MCF 10A (cell line): Measurements from ENCODE around the gene ABHD10. TPM values are rescaled to one million over a fixed set of nuclear protein-coding genes. Genes with fewer than 3 reads are reported as not detected.

Experiments
- Bru-seq: library from RNA; stranded (reverse); fragments of 400-500 nt; gene quantifications from one replicate; lab custom pipeline; 2021; lab: Mats Ljungman, UMichigan
- BruChase-seq, 2 experiments: library from RNA; stranded (reverse); fragments of 400-500 nt; gene quantifications; one replicate each; lab custom pipeline; 2021; lab: Mats Ljungman, UMichigan
- BruUV-seq: library from RNA; stranded (reverse); fragments of 400-500 nt; replicated peaks from 2 replicates; lab custom pipeline; 2021; lab: Mats Ljungman, UMichigan
- CTCF ChIA-PET: fragments of 300-600 bp; sonication (Branson Sonifier 250); formaldehyde crosslinking; extraction: SDS; loops from one replicate; lab custom pipeline; 2021; ENCODE audit warnings: antibody characterized with exemption, inconsistent platforms; lab: Yijun Ruan, JAX
- POLR2A ChIA-PET: fragments of 300-600, 350-650 bp; sonication (Branson Sonifier 250); formaldehyde crosslinking; extraction: SDS; loops from one replicate; lab custom pipeline; 2020; ENCODE audit warnings: antibody characterized with exemption, inconsistent platforms; lab: Yijun Ruan, JAX
- DNase-seq: peaks from one replicate; pipeline ENCODE4 v3.0.0-alpha.2; 2018; ENCODE audit not compliant: unreplicated experiment
- H3K27ac Mint-ChIP-seq: one replicate; pipeline ENCODE4 v1.8.0; 2022; ENCODE audit warnings: mild to moderate bottlenecking, low read depth, mixed read lengths; ENCODE audit not compliant: unreplicated experiment
- H3K27me3 Mint-ChIP-seq: one replicate; pipeline ENCODE4 v1.8.0; 2022; ENCODE audit warnings: mixed read lengths; ENCODE audit not compliant: insufficient read depth, unreplicated experiment
- H3K36me3 Mint-ChIP-seq: one replicate; pipeline ENCODE4 v1.8.0; 2022; ENCODE audit warnings: mild to moderate bottlenecking, moderate library complexity, mixed read lengths; ENCODE audit not compliant: insufficient read depth, unreplicated experiment
- H3K4me1 Mint-ChIP-seq: one replicate; pipeline ENCODE4 v1.8.0; 2022; ENCODE audit warnings: mixed read lengths; ENCODE audit not compliant: insufficient read depth, unreplicated experiment
- H3K4me3 Mint-ChIP-seq: one replicate; pipeline ENCODE4 v1.8.0; 2022; ENCODE audit warnings: mild to moderate bottlenecking, moderate library complexity, mixed read lengths; ENCODE audit not compliant: unreplicated experiment
- H3K9me3 Mint-ChIP-seq: one replicate; pipeline ENCODE4 v1.8.0; 2022; ENCODE audit warnings: mixed read lengths; ENCODE audit not compliant: unreplicated experiment
- intact Hi-C: fragments of 100-400 bp; cut with micrococcal nuclease; formaldehyde crosslinking; loops from 2 replicates; pipeline ENCODE4 v1.14.1; 2022
- long read RNA-seq: library from polyadenylated mRNA; stranded (forward); transcript quantifications from one replicate; pipeline ENCODE4 v2.0.0, GENCODE V29; 2022
- total RNA-seq: library from RNA; stranded (reverse); gene quantifications from 2 replicates; pipeline ENCODE4 v1.2.3, GENCODE V29; 2022
- TF ChIP-seq, protein P1 (sequence below): fragments of 200-600 bp; IDR thresholded peaks from one replicate; pipeline ENCODE4 v1.8.0; 2022; ENCODE audit warnings: antibody characterized with exemption, mild to moderate bottlenecking; ENCODE audit not compliant: unreplicated experiment

The ABHD10 gene
- total RNA-seq (26.0 and 34.1 TPM in 2 replicates), Bru-seq, nascent RNA (percentile 86 among the genes with signal in this experiment), BruChase-seq, experiment 1, labeled RNA remaining after a 6-hour chase (percentile 88 among the genes with signal in this experiment), BruChase-seq, experiment 2, labeled RNA remaining after a 2-hour chase (percentile 82 among the genes with signal in this experiment)
- long read RNA-seq, transcript ABHD10-201 (5 exons, 2,590 nt): major isoform, 79 of 93 reads
- long read RNA-seq, partial matches to known transcripts: 5 of 93 reads
- long read RNA-seq, other reads (novel, unspliced or antisense): 2 of 93 reads

DNA sequence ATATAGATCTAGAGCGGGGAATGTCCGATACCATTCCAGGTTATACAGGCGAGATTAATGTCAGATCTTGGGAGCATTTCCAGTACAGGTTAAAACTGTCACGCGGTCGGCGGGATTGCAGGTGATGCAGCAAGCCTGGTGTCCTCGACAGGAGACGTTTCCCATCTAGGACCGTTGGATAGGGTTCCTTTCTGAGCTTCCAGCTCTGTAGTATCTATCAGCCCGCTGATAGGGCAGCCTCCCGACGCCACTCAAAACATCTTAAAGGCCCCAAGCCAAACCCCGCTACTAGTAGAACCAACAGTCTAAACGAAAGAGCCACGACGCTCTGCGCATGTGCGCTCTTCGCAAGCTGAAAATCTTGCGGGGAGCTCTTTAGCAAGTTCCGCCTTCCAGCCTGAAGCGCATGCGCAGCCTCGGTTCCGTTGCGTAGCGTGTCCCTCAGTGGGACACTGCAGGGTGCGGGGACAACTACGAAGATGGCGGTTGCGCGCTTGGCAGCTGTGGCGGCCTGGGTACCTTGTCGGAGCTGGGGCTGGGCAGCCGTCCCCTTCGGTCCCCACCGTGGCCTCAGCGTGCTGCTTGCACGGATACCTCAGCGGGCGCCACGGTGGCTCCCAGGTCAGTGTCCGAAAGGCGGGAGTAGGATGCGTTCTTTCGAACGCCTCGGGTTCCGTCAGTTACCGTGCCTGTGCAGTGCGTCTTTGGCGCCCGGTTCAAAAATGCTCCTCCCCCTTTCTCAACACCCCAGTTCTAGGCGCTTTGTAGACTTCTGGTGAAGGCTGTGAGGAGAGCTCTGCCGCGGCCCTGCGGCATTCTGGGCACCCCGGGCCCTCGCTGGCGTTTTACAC lies at the start of gene ABHD10:
ABHD10 (plus strand) TSS at position 444 of the 851 bp plus-strand sequence; CDS start at position 480, 36 bp downstream.
- H3K36me3 Mint-ChIP-seq: peaks cover 40% of the 10 kb centered on the region
- CTCF ChIA-PET: interaction anchor here (0.7 to 3.7 kb wide), 15 partner anchors 11 to 401 kb away, joined by 3 to 29 read pairs (median 4); no protein-coding TSS in a partner anchor
- POLR2A ChIA-PET: interaction anchor here (0.6 to 3.3 kb wide), 44 partner anchors 10 to 406 kb away, joined by 3 to 22 read pairs (median 4); partner anchors contain the start of genes PHLDB2 and ZBED2
- peaks cover 5% of the 10 kb centered on the region for H3K4me1 Mint-ChIP-seq
- H3K27me3 Mint-ChIP-seq: no peaks in the 10 kb centered on the region
- H3K9me3 Mint-ChIP-seq: no peaks in the 10 kb centered on the region
- peak within 1 kb of the TSS; percentile 66 for H3K27ac Mint-ChIP-seq
- intact Hi-C loops: no loop called here
- peak; percentile 98 for DNase-seq
- H3K4me3 Mint-ChIP-seq: peak within 1 kb of the TSS; percentile 85
- BruUV-seq: no TSS peak
- TF ChIP-seq, protein P1, sequence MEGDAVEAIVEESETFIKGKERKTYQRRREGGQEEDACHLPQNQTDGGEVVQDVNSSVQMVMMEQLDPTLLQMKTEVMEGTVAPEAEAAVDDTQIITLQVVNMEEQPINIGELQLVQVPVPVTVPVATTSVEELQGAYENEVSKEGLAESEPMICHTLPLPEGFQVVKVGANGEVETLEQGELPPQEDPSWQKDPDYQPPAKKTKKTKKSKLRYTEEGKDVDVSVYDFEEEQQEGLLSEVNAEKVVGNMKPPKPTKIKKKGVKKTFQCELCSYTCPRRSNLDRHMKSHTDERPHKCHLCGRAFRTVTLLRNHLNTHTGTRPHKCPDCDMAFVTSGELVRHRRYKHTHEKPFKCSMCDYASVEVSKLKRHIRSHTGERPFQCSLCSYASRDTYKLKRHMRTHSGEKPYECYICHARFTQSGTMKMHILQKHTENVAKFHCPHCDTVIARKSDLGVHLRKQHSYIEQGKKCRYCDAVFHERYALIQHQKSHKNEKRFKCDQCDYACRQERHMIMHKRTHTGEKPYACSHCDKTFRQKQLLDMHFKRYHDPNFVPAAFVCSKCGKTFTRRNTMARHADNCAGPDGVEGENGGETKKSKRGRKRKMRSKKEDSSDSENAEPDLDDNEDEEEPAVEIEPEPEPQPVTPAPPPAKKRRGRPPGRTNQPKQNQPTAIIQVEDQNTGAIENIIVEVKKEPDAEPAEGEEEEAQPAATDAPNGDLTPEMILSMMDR: no peak

DNA sequence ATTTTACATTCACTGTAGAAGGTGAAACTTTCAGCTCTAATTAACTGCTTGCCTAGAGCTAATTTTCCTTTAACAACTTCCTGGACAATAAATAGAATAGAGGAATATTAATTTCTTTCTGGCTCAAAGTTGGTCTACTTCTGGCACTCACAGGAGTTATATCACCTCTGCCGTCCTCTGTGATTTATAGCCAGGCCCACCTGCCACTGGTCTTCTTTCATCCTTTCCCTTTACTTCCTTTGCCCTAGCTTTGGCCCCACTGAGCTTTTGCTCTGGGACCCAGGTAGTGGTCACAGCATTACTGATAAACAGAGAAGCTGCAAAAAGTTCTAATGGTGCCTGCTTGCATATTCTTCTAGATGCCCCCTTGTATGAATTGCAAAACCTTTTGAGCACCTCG lies 49.3 kb upstream of the ABHD10 start:
- TF ChIP-seq, protein P1: no peak
- H3K36me3 Mint-ChIP-seq: peaks cover 84% of the 10 kb centered on the region
- no peak overlapping the region for H3K4me3 Mint-ChIP-seq
- no peak overlapping the region for H3K27ac Mint-ChIP-seq
- intact Hi-C loops: no loop called here
- H3K9me3 Mint-ChIP-seq: no peaks in the 10 kb centered on the region
- ChIA-PET CTCF (interaction anchor here (0.6 to 1.2 kb wide), 4 partner anchors 10 to 213 kb away, joined by 4 to 5 read pairs (median 4); no protein-coding TSS in a partner anchor), POLR2A (no interaction called here)
- no TSS peak for BruUV-seq
- DNase-seq: no peak
- no peaks in the 10 kb centered on the region for H3K27me3 Mint-ChIP-seq
- peaks cover 1% of the 10 kb centered on the region for H3K4me1 Mint-ChIP-seq

DNA sequence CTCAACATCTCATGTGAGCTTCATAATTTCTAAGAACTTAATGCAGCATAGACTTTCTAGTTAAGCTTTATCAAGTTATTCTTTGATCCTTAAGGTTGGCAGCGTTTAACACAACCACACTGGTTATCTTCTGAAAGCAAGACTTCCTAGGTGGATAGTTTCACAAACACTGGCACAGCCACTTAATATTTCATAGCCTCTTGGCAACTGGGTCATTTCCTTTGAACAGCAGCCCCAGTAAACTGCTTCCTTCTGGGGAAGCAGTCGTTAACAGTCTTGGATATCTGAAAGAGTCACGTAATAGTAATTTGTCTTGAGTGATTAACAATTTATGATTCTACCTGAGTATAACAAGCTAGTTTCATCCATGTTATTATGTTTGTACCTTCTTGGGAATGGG lies 45.9 kb upstream of the ABHD10 start:
- TF ChIP-seq, protein P1: no peak
- Mint-ChIP-seq H3K27ac (peak overlapping the region; percentile 63), H3K9me3 (no peaks in the 10 kb centered on the region), H3K4me1 (peaks cover 11% of the 10 kb centered on the region), H3K36me3 (peaks cover 88% of the 10 kb centered on the region), H3K27me3 (no peaks in the 10 kb centered on the region), H3K4me3 (no peak overlapping the region)
- DNase-seq: no peak
- BruUV-seq: no TSS peak
- POLR2A ChIA-PET: interaction anchor here (0.7 to 0.8 kb wide), 3 partner anchors 13 to 336 kb away, joined by 3 read pairs; no protein-coding TSS in a partner anchor
- intact Hi-C loops: no loop called here
- CTCF ChIA-PET: interaction anchor here (0.7 to 1.2 kb wide), 4 partner anchors 10 to 215 kb away, joined by 3 to 5 read pairs (median 4); no protein-coding TSS in a partner anchor
